Activated CD8-positive, alpha-beta memory T cell treated with anti-CD3 and anti-CD28 coated beads, Interleukin-2, amount 50 U/mL, for 24 hours (primary cell): ENCODE data around the gene PPP1R15A.
"Not testable (repeated sequence)": the region's sequence is repeated elsewhere in the genome, so short reads cannot be mapped to it uniquely, and the experiment has no call there.

Source experiments
- DNase-seq: peaks from one replicate; pipeline ENCODE4 v3.0.0-alpha.2; 2020; ENCODE audit errors: extremely low read depth

Gene PPP1R15A

DNA sequence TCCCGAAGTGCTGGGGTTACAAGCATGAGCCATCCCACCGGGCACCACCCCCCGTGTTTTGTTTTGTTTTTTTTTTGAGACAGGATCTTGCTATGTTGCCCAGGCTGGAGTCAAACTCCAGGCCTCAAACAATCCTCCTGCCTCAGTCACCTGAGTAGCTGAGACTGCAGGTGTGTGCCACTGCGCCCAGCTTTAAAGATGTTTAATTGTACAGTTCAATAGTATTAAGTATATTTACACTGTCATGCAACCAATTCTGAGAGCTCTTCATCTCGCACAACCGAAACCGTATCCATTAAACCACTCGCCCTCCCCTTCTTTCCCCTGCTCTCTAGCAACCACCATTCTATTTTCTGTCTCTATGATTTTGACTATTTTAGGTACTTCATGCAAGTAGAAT is 43.5 kb downstream of the PPP1R15A start:
- no peak for DNase-seq

DNA sequence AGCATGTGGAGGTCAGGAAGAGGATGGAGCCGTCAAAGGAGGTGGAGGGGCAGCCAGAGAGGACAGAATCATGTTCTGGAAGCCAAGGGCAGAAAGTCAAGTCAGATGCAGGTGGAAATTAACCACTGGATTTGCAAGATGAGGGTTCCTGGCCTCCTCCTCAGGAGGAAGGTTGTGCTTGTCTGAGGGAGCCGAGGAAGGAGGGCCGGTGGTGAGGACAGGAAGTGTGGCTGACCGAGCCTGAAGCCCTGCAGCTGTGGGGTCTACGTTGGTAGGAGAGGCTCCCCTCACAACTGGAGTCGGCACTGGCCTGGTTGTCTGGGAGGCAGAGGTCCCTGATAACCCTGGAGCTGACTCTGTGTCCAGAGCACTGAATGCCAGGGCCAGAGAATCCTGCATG is 45.9 kb downstream of the PPP1R15A start:
- no peak for DNase-seq

GRCh38 chr19:48918801-48919247 is 46.6 kb downstream of the PPP1R15A start:
- DNase-seq = no peak

GRCh38 chr19:48919271-48919670 is 47.0 kb downstream of the PPP1R15A start:
- not testable (repeated sequence) for DNase-seq

- no peak for DNase-seq
These were observed 48.7 kb downstream of the PPP1R15A start for GRCh38 chr19:48920949-48921348.

DNA sequence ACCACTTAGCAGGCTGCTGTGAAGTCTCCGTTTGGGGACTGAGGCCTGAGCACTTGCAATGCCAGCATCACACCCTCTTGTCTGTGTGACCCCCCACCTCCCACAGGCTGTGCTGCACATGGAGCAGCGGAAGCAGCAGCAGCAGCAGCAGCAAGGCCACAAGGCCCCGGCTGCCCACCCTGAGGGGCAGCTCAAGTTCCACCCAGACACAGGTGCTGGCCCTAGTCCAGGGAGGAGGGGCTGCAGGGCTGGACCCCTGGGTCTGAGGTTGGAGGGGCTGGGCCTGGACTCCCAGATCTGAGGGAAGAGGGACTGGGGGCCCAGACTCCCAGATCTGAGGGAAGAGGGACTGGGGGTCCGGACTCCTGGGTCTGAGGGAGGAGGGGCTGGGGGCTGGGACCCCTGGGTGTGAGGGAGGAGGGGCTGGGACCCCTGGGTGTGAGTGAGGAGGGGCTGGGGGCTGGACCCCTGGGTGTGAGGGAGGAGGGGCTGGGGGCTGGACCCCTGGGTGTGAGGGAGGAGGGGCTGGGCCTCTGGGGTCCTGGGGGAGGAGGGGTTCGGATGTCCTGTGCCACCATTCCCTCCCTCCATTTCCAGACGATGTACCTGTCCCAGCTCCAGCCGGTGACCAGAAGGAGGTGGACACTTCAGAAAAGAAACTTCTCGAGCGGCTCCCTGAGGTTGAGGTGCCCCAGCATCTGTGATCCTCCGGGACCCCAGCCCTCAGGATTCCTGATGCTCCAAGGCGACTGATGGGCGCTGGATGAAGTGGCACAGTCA is 49.7 kb downstream of the PPP1R15A start:
- DNase-seq = no peak

DNA sequence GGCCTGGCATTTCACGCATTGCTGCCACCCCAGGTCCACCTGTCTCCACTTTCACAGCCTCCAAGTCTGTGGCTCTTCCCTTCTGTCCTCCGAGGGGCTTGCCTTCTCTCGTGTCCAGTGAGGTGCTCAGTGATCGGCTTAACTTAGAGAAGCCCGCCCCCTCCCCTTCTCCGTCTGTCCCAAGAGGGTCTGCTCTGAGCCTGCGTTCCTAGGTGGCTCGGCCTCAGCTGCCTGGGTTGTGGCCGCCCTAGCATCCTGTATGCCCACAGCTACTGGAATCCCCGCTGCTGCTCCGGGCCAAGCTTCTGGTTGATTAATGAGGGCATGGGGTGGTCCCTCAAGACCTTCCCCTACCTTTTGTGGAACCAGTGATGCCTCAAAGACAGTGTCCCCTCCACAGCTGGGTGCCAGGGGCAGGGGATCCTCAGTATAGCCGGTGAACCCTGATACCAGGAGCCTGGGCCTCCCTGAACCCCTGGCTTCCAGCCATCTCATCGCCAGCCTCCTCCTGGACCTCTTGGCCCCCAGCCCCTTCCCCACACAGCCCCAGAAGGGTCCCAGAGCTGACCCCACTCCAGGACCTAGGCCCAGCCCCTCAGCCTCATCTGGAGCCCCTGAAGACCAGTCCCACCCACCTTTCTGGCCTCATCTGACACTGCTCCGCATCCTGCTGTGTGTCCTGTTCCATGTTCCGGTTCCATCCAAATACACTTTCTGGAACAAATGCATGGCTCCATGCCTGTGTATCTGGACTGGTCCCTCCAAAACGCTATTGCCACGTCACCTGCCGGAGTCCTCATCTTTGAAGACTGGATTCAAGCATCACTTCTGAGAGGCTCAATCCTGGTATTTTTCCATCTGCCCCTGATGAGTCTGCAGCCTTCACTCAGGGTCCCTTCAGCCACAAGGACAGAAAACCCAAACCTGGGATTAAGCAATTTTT is 50.6 kb downstream of the PPP1R15A start:
- DNase-seq = no peak

- DNase-seq = no peak
These were observed 53.1 kb downstream of the PPP1R15A start for GRCh38 chr19:48925240-48925843.
